ENCODE results near the gene BCL2A1.
"Not testable (repeated sequence)": the region's sequence is repeated elsewhere in the genome, so short reads cannot be mapped to it uniquely, and the experiment has no call there.

BCL2A1 gene

GRCh38 chr15:79970624-79971434, at the start of gene BCL2A1:
BCL2A1 (minus strand) TSS chr15:79971196; CDS start chr15:79971119, 77 bp downstream.
- DNase-seq (ENCODE audit: low read depth in 1 of 2, low spot score in 1 of 2) = peak in 1 of 2 donors; percentile 81

GRCh38 chr15:80020731-80021130, 49.7 kb upstream of the BCL2A1 start:
- DNase-seq (ENCODE audit: low read depth in 1 of 2, low spot score in 1 of 2) = no peak

GRCh38 chr15:80020149-80020548, 49.2 kb upstream of the BCL2A1 start:
- DNase-seq (ENCODE audit: low read depth in 1 of 2, low spot score in 1 of 2) = not testable (repeated sequence)

- DNase-seq (ENCODE audit: low read depth in 1 of 2, low spot score in 1 of 2) = no peak
Measured at GRCh38 chr15:80019168-80019745, 48.3 kb upstream of the BCL2A1 start.

- DNase-seq (ENCODE audit: low read depth in 1 of 2, low spot score in 1 of 2) = not testable (repeated sequence)
Measured at GRCh38 chr15:80017139-80017538, 46.1 kb upstream of the BCL2A1 start.

GRCh38 chr15:80016506-80016905, 45.5 kb upstream of the BCL2A1 start:
- DNase-seq (ENCODE audit: low read depth in 1 of 2, low spot score in 1 of 2) = not testable (repeated sequence)

GRCh38 chr15:80015156-80015555, 44.2 kb upstream of the BCL2A1 start:
- no peak for DNase-seq (ENCODE audit: low read depth in 1 of 2, low spot score in 1 of 2)

- not testable (repeated sequence) for DNase-seq (ENCODE audit: low read depth in 1 of 2, low spot score in 1 of 2)
Measured at GRCh38 chr15:80014186-80014585, 43.2 kb upstream of the BCL2A1 start.

GRCh38 chr15:80012060-80012726, 41.2 kb upstream of the BCL2A1 start:
- no peak for DNase-seq (ENCODE audit: low read depth in 1 of 2, low spot score in 1 of 2)

- no peak for DNase-seq (ENCODE audit: low read depth in 1 of 2, low spot score in 1 of 2)
Measured at GRCh38 chr15:80011596-80011995, 40.6 kb upstream of the BCL2A1 start.

- DNase-seq (ENCODE audit: low read depth in 1 of 2, low spot score in 1 of 2) = not testable (repeated sequence)
Measured at GRCh38 chr15:80011041-80011523, 40.1 kb upstream of the BCL2A1 start.

GRCh38 chr15:80010131-80010673, 39.2 kb upstream of the BCL2A1 start:
- DNase-seq (ENCODE audit: low read depth in 1 of 2, low spot score in 1 of 2) = no peak

GRCh38 chr15:80007532-80007931, 36.5 kb upstream of the BCL2A1 start:
- no peak for DNase-seq (ENCODE audit: low read depth in 1 of 2, low spot score in 1 of 2)

- no peak for DNase-seq (ENCODE audit: low read depth in 1 of 2, low spot score in 1 of 2)
Measured at GRCh38 chr15:80006946-80007345, 36.0 kb upstream of the BCL2A1 start.

GRCh38 chr15:80003934-80004472, 33.0 kb upstream of the BCL2A1 start:
- DNase-seq (ENCODE audit: low read depth in 1 of 2, low spot score in 1 of 2) = no peak

GRCh38 chr15:80003171-80003570, 32.2 kb upstream of the BCL2A1 start:
- no peak for DNase-seq (ENCODE audit: low read depth in 1 of 2, low spot score in 1 of 2)

- no peak for DNase-seq (ENCODE audit: low read depth in 1 of 2, low spot score in 1 of 2)
Measured at GRCh38 chr15:80002267-80002666, 31.3 kb upstream of the BCL2A1 start.

- DNase-seq (ENCODE audit: low read depth in 1 of 2, low spot score in 1 of 2) = no peak
Measured at GRCh38 chr15:79994615-79995014, 23.6 kb upstream of the BCL2A1 start.

- DNase-seq (ENCODE audit: low read depth in 1 of 2, low spot score in 1 of 2) = no peak
Measured at GRCh38 chr15:79991826-79992225, 20.8 kb upstream of the BCL2A1 start.

GRCh38 chr15:79990997-79991334, 20.0 kb upstream of the BCL2A1 start:
- no peak for DNase-seq (ENCODE audit: low read depth in 1 of 2, low spot score in 1 of 2)

GRCh38 chr15:79990280-79990996, 19.4 kb upstream of the BCL2A1 start:
- no peak for DNase-seq (ENCODE audit: low read depth in 1 of 2, low spot score in 1 of 2)

All from activated CD4-positive, alpha-beta T cell treated with anti-CD3 and anti-CD28 coated beads, Interleukin-2, amount 50 U/mL, for 24 hours (primary cell).